HG03196 (cell line): Measurements from ENCODE around the gene PDE3A.
"Not testable (repeated sequence)": the region's sequence is repeated elsewhere in the genome, so short reads cannot be mapped to it uniquely, and the experiment has no call there.

Experiments
- ATAC-seq: cut with Tn5 transposase; IDR thresholded peaks from one replicate; pipeline ENCODE4 v1.9.1; 2021; ENCODE audit not compliant: unreplicated experiment

Gene PDE3A

DNA sequence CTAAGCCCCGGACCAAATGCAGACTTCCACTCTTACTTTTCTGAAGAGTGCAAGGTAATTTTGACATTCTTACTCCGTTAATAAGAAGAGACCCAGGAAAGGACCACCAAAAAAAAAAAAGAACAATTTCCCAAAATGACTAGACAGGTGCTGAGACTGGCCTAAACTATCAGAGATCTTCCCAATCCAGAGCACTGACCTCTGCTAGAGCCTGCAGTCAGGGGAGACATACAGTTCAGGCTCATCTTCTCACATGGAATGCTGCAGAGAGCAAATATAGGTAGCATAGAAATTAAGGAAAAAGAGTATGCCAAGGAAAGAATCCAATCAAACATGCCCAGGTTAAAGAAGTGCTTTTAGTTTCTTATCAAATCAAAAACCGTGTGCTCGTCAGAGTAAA, 177.9 kb downstream of the PDE3A start:
- ATAC-seq = no peak

DNA sequence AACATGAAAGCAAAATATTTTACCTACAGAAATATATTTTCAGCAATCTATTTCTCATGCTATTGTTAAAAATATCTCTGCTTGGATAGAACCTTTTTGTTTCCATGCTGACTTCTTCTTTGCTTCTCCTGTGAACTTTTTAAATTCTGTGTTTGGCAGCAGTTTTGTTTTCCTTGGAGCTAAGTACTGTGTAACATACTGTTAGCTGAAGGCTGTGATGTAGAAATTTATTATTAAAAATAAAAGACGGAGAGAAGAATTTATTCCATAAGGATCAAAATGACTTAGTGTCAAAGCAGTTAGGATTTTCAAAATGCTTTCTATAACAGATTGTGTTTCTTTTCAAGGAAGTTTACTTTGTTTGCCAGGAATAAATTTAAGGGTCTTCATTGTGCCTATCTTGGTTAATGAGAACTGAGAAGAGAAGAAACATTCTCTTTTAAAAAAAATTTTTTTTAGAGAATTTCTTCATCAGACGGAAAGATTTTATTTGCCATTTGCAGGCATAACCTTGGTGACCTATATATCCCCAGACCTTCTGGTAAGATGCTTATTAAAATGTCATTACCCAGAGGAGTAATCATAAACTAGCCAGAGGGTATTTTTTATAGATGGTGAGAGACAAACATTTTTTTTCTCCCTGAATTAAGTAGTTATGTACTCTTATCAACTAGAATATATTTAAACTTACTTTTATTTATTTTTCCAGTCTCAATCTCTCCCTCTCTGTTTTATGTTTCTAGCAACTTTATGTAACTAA, 179.7 kb downstream of the PDE3A start:
- ATAC-seq = no peak

DNA sequence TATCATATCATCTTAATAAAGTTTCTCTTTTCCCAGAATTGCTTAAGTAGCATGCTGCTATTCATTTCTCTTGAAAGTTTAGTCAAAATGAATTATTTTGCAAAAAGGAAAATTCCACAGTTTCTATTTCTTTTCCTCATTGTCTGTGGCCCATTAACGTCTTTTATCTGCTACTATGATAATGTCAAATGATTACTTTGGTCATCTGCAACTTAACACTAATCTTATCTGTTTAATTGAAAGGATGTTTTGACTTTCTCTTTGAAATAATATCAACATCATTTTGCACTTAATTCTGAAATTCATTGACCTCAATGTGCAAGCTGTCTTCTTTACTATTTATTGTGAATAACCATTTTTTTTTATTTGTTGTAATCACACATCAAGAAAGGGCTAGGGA, 180.3 kb downstream of the PDE3A start:
- ATAC-seq = no peak

DNA sequence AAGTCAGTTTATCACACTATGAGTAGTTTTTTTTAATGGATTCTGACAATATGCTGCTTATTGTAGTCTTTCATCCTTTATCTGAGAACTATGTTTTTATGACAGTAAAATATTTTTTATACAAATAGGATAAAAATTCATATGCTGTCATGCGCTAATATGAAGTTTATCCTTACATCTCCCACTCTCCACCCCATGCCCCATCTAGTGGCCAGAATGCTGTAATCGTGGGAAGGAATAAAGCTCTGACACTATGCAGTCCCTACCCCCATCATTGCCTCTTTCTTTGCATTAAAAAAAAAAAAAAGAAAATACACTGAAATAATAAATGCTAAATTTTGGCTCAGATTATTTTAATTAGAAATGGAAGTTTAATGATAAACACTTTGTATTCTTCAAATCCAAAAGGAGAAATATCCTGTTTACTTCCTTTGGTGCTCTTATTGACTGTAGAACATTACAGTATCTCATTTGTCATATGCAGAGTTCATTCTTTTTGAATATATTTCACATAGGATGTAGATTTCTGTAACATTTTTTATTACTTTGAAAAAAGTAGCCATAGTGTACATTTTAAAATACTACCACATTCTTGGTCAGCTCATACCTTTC, 180.9 kb downstream of the PDE3A start:
- ATAC-seq = no peak

DNA sequence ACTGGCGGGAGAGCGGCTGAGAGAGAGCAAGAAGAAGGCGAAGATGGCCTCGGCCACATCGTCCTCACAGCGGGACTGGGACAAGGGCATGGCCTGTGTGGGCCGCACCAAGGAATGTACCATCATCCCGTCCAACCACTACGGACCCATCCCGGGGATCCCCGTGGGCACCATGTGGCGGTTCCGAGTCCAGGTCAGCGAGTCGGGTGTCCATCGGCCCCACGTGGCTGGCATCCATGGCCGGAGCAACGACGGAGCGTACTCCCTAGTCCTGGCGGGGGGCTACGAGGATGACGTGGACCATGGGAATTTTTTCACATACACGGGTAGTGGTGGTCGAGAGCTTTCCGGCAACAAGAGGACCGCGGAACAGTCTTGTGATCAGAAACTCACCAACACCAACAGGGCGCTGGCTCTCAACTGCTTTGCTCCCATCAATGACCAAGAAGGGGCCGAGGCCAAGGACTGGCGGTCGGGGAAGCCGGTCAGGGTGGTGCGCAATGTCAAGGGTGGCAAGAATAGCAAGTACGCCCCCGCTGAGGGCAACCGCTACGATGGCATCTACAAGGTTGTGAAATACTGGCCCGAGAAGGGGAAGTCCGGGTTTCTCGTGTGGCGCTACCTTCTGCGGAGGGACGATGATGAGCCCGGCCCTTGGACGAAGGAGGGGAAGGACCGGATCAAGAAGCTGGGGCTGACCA, 183.6 kb downstream of the PDE3A start:
- ATAC-seq = not testable (repeated sequence)

DNA sequence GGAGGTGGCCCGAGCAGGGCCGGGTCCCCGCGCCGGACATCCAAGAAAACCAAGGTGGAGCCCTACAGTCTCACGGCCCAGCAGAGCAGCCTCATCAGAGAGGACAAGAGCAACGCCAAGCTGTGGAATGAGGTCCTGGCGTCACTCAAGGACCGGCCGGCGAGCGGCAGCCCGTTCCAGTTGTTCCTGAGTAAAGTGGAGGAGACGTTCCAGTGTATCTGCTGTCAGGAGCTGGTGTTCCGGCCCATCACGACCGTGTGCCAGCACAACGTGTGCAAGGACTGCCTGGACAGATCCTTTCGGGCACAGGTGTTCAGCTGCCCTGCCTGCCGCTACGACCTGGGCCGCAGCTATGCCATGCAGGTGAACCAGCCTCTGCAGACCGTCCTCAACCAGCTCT, 184.2 kb downstream of the PDE3A start:
- ATAC-seq = not testable (repeated sequence)

DNA sequence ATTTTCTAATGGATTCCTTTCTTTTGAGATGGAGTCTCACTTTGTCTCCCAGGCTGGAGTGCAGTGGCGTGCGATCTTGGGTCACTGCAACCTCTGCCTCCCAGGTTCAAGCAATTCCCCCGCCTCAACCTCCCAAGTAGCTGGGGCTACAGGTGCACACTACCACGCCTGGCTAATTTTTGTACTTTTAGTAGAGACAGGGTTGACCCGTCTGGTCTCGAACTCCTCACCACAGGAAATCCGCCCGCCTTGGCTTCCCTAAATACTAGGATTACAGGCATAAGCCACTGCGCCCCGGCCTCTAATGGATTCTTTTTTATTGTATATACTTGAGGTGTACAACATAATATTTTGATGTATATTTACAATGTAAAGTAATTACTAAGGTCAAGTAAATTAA, 186.7 kb downstream of the PDE3A start:
- no peak for ATAC-seq

DNA sequence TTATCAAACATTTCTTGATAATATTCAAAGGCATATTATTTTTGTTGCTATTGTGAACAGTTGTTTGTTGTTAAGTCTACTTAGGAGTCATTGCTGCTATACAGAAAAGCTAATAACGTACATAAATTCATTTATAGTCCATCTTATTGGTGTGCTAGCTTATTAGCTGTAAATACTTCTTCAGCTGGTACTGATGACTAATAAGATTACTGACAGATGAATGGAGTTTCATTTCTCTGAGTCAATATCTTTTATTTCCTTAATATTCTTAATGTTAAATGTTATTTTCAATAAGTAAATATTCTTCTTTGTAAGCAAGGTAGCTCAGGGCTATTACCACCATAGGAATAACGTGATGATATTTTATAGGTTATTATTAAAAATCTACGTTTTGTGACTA, 187.4 kb downstream of the PDE3A start:
- ATAC-seq = no peak

DNA sequence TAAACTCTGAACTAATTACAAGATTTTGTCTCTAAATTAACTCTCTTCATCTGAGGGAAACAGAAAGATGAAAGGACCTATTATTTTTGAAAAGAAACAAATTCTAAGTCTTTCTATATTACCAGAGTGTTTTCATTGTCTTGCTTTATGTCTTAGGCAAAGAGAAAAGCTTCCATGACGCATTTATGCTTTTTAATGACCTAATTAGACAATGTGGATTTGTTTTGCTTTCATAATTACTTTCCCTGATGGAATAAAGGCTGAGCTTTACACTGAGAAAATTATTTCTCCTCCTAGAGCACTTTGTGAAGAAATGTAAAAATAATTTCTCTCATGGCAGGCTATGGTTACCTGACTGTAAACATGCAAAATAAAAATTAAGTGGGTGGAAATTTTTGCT, 188.8 kb downstream of the PDE3A start:
- ATAC-seq = no peak

DNA sequence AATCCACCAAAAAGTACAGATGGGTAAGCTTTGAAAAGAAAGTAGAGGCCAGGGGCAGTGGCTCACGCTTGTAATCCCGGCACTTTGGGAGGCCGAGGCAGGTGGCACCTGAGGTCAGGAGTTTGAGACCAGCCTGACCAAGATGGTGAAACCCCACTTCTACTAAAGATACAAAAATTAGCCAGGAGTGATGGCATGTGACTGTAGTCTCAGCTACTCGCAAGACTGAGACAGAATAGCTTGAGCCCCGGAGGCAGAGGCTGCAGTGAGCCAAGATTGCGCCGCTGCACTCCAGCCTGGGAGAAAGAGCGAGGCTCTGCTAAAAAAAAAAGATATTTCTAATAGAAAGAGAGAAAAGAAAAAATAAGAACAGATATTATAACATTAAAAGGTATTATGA, 192.6 kb downstream of the PDE3A start:
- ATAC-seq = no peak

DNA sequence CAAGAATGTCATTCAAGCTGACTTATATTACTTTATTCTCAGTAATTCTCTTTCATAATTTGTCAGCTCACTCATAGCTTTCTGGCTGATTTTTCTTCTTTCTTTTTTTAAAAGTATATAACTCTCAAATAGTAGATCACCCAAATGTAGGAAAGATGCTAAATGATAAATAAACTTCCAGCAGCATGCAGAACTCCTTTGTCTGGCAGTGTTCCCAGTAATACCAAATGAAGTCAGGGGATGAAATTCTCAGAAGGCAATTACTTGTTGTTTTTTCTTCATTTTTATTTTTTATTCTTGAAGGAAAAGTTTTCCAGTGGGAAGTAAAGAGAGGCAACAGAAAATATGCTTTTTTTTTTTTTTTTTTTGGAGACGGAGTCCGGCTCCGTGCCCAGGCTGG, 193.5 kb downstream of the PDE3A start:
- no peak for ATAC-seq

DNA sequence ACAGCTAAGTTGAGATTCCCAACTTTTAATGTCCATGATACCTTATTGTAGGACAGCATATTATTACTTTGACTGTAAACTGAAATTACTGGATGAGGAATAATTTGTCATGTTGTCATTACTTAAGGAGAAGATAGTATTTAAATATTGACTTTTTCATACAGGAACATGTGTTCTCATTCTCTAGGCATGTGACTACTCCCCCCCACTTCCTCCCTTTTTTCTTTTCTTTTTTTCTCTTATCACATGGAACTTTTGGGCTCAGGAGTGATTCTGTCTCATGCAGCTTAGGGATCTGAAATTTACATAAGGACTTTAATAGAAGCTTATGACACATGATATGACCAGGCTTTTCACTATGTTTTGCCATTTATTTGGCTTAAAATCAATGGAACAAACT, 199.1 kb downstream of the PDE3A start:
- no peak for ATAC-seq

DNA sequence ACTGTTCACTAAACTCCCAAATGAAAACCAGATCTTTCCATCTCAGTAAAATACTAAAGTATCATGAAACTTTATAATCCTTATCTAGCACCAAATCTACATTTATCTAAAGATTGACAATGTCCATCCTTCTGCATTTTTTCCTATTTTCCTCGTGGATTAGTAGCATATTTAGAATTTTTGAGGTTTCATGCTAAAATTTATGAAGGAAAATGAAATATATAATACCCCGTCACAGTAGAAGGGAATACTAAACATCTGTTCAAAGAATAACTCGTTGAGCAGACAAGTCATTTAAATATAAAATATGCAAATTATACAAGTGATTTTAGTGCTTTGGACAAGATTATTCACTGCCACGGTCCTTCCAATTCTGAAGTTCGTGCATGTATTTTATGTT, 204.1 kb downstream of the PDE3A start:
- no peak for ATAC-seq

DNA sequence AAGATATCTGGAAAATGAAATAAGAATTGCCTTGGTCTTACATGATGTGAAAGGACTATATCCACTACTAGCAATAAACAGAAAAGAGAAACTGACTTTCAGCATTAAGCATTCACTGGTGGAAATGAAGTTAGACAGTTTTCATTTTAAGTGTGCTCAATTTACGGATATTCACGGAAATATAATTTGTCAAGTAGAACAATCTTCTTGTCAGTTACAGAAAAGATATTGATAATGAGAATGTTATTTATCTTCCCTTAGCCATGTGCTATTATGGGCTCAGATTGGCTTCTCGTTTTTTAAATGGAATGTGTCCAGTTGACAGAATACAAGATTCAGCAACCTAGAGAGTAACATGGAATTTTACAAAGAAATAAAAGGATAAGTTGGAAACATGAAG, 208.2 kb downstream of the PDE3A start:
- ATAC-seq = no peak

DNA sequence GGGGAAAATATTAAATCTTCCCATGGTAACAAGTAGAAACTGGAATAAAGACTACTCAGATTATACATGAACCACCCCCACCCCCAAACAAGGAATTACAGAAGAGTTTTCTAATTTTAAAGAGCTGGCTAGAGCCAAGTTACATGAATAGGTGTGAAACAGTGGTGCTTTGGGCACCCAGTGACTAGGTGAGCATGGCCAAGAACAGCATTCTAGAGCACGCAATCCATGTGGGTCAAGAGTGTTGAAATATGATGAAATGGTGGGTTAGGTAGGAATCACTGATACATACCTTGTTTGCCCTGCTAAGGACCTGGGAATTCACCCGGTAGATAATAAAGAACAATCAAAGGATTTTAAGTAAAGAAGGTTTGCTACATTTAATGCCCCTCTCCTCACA, 208.7 kb downstream of the PDE3A start:
- no peak for ATAC-seq

DNA sequence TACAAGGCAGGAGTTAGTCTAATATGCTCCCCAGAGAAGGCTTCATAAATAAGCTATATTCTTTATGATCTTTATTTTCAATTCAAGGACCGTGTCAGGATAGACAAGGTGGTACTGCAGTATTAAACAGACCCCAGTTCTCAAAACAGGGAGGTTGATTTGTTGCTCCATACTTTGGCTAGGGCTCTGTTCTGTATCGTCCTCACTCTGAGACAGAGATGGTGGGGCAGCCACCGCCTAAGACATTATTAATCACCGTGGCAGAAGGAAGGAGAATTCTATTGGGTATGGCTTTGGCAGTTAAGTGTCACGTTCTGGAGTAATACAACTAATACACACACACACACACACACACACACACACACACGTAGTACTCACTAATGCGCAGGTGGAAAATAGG, 209.8 kb downstream of the PDE3A start:
- no peak for ATAC-seq

DNA sequence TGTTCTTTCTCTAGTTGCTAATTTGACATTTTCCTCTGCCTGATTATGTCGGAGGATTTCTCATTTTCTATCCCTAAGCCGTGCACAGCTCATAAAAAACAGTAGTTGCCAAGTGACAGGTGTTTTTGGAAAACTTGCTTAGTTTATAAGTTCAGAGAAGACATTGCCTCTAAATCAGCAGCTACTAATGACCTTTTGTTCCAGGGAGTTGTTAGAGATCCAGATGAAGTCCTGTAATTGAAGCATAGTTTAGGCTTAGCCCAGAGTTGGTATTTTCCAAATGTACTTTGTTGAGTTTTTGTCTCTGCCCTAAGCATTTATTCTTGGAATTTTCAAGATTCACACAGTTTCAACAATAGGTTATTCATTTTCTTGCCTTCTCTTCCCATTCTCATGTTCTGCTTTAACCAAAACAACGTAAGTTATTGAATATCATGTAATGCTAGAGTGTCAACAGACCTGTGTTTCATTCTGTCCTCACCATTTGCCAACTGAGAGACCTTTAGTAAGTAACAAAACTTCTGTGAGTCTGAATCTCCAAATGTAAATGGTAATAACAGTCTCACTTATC, 216.8 kb downstream of the PDE3A start:
- no peak for ATAC-seq

DNA sequence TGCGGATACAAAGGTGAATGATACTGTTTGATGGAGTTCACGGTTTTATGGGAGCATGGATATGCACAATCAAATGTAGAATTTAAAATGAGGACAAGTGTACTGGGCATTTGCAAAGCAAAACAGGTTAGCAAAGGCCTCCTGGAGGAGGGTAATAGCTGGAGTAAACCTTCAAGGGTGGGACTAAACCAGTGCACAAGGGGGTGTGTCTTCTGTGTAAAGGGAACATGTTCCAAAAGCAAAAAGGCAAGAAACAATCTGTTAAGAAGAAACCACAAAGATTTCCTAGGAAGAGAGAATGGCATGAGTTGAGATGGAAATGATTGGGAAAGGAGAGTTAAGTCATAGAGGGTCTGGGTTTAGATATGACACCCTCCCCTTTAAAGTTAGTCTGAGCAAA, 217.6 kb downstream of the PDE3A start:
- no peak for ATAC-seq

DNA sequence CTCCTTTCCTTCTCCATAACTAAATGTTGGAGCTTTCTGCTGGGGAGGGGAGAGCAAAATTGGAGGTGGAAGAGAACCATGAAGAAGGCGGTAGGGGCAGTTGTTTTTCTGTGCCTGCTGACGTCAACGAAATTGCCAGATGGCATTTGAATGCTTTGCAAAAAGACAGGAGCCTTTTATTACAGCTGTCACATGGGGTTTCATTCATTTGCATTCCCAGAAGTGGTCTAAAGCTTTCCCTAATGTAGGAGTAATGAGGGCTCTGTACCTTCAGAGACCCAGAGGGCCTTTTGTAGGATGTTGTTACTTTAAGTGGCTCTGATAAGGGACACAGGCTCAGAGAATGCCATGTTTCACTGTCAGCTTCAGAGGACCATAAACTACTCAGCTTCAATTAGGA, 219.7 kb downstream of the PDE3A start:
- ATAC-seq = no peak

DNA sequence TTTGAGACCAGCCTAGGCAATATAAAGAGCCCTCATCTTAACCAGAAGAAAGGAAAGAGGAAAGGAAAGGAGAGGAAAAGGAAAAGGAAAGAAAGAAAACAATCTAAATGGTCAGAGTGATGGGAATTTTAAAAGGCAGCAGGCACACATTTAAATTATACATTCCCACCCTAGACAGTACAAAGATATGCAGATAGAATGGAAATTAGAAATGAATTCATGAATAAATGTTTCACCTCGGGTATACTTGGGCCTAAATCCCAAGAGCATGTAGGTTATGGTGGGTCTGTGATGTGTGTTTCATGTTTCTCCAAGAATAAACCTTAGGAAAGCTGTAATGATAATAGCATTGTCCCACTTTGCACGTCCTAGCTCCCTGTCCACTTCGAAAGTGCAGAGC, 222.2 kb downstream of the PDE3A start:
- no peak for ATAC-seq

DNA sequence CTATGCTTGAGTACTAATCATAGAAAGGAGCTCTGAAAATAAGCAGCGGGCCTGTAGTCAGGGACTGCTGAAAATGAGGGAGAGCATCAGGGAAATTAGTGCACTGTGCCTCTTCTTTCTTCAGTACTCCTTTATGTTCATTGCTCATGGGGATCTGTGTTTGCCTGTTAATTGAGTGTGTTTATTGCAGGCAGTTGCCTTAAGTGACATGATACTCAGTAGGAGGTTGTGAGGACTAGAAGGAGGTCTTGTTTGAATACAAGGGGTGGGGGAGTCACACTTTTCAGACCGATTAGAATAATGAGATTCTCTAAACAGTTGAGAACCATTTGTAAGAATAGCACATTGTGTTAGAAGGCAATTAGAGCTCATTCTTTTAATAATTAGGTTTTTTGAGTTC, 224.2 kb downstream of the PDE3A start:
- no peak for ATAC-seq

DNA sequence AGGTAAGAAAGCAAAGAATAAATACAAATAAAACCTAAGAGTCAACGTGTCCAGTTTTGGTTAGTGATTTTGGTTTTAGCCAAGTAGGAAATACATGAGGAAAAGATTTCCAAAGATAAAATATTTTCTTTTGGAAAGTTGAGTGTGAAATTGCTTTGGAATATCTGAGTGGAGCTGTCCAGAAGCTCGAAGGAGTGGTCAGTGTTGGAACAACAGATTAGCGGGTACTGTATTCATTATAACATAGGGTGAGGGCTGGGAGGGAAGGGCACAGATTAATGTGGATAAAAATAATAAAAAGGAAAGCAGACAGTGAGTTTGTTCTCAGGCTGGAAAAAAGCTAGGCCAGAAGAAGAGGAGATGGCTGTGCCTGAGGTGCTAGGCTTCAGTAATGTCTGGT, 225.3 kb downstream of the PDE3A start:
- ATAC-seq = no peak
